ENCODE measurements around the gene FEM1B. TPM values are rescaled to one million over a fixed set of nuclear protein-coding genes. Genes with fewer than 3 reads are reported as not detected.

FEM1B gene
- total RNA-seq, 2 experiments from 2014 or later: 32.9 to 37.6 TPM

DNA sequence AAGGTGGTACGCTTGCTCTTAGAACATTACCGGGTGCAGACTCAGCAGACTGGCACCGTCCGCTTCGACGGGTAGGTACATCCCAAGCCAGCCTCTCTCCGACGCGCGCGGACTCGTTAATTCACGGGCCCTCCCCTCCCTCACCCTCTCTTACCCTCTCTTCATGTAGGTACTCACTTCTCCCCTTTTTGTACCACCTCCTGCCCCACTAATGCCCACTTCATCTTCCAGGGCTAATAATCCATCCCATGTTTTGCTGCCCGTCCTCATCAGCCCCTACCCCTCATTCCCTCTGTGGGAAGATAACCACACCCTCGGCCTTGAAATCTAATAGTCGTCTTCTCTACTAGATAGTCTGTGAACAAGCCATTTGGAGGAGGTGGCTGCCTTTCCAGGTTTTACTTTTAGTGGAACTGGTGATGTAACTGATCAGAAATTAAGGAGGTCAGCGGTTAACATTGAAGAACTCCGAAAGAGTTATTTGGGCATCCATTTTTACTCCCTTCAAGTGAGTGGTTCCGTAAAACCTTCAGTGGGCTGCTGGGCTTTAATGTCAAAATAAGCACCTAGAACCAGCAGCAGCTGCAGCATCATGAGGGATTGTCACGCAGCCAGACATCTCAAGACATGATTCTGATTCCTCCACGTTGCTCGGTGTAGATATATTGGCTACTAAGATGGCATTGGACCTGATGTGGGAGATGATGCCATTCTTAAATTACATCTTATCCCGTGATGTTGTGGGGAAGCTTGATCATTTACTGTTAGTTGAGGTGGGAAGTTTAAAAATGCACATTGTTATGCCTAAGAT is 1.3 kb downstream of the FEM1B start:
- ChIA-PET POLR2A (interaction anchor here (0.6 kb wide), 1 partner anchor 83 kb away, joined by 3 read pairs; no protein-coding TSS in a partner anchor), CTCF (no interaction called here)

DNA sequence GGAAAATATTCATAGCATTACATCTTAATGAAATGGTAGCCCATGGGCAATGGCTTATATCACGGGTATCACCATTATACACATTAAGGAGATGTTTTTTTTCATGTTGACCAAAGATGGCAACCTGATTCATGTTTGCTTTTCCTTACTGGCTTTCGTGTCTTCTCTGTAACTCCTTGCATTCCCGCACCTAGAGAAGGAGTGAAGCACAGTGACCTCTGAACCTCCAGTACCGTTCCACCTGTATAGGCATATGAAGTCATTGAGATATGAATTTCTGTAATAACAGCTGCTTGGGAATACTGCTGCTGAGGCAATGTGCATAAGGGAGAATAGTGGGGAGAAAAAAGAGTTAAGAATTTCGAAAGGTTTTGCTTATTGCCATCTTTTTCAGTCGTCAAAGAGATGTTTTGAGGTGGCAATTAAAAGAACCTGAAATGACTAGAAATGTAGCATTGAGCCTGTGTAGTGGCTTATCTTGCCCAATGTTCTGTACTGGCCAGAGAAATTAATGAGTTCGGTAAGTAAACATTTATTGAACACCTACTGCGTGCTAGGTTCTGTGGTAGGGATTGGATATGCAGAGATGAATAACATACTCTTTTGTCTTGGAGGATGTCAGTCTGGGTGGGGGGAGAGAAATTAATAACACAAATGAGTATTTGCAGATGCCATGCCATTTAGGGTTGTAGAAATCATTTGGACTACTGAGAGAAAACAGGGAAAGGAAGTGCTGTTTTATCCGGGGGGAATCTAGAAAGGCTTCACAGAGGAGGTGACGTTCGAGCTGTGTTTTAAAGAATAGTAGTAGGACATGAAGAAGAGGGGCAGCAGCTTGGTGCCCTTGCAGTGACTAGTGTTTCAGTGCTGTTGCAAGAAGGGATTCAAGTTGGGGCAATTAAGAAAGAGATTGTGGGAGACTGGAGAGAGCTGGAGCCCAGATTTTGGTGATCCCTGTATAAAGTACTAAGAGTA is 2.5 kb downstream of the FEM1B start:
- ChIA-PET CTCF (no interaction called here), POLR2A (no interaction called here)

GRCh38 chr15:68281008-68281407 is 3.5 kb downstream of the FEM1B start:
- POLR2A ChIA-PET: interaction anchor here (0.5 kb wide), 1 partner anchor 57 kb away, joined by 3 read pairs; no protein-coding TSS in a partner anchor
- CTCF ChIA-PET: no interaction called here

- ChIA-PET CTCF (interaction anchor here (0.8 kb wide), 1 partner anchor 99 kb away, joined by 3 read pairs; no protein-coding TSS in a partner anchor), POLR2A (no interaction called here)
Measured at GRCh38 chr15:68283401-68283800, 5.9 kb downstream of the FEM1B start.

GRCh38 chr15:68284616-68285258 is 7.2 kb downstream of the FEM1B start:
- CTCF ChIA-PET: no interaction called here

DNA sequence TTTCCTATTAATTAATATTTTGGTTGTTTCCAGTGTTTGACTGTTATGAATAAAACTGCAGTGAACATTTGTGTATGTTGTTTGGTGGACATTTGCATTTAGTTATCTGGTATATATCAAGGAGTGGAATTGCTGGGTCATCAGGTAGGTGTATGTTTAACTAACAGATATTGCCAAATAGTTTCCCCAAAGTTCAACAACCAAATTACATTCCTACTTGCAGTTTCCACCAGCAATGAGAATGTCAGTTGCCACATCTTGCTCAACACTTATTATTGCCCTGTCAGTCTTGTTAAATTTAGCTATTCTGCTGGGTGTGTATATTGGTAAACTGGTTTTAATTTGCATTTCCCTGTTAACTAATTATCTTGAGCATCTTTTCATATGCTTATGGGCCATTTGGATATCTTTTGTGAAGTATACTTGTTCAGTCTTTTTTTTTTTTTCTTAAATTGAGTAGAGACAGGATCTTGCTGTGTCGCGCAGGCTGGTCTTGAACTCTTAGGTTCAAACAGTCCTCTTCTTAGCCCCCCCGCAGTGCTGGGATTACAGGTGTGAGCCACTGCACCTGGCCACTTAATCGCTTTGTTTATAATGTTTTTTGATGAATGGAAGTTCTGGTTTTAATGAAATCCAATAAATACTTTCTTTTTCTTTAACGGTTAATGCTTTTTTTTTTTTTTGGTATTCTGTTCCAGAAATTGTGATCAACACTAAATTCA is 7.9 kb downstream of the FEM1B start:
- POLR2A ChIA-PET: no interaction called here

More at GRCh38 chr15:68284616-68285258, 7.2 kb downstream of the FEM1B start:
- POLR2A ChIA-PET: no interaction called here

GRCh38 chr15:68286256-68286655 is 8.7 kb downstream of the FEM1B start:
- ChIA-PET CTCF (no interaction called here), POLR2A (no interaction called here)

More for the DNA sequence above, 7.9 kb downstream of the FEM1B start:
- CTCF ChIA-PET: no interaction called here

- CTCF ChIA-PET: no interaction called here
Measured at GRCh38 chr15:68289057-68289456, 11.5 kb downstream of the FEM1B start.

GRCh38 chr15:68289621-68290352 is 12.2 kb downstream of the FEM1B start:
- ChIA-PET CTCF (no interaction called here), POLR2A (interaction anchor here (1.0 kb wide), 1 partner anchor 60 kb away, joined by 3 read pairs; the partner anchor contains the start of gene CLN6)

More at GRCh38 chr15:68289057-68289456, 11.5 kb downstream of the FEM1B start:
- POLR2A ChIA-PET: interaction anchor here (1.0 kb wide), 1 partner anchor 59 kb away, joined by 3 read pairs; the partner anchor contains the start of gene CLN6

DNA sequence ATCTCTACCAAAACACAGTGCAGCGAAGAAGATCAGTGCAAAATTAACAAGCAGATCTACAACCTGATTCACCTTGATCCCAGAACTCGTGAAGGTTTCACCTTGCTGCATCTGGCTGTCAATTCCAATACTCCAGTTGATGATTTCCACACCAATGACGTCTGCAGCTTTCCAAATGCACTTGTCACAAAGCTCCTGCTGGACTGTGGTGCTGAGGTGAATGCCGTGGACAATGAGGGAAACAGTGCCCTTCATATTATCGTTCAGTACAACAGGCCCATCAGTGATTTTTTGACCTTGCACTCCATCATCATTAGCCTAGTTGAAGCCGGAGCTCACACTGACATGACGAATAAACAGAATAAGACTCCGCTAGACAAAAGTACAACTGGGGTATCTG is 13.2 kb downstream of the FEM1B start:
- ChIA-PET POLR2A (no interaction called here), CTCF (no interaction called here)

- CTCF ChIA-PET: interaction anchor here (0.9 kb wide), 1 partner anchor 14 kb away, joined by 4 read pairs; no protein-coding TSS in a partner anchor
- POLR2A ChIA-PET: interaction anchor here (0.5 to 0.6 kb wide), 2 partner anchors 238 to 502 kb away, joined by 3 to 4 read pairs; no protein-coding TSS in a partner anchor
Measured at GRCh38 chr15:68292157-68292781, 14.7 kb downstream of the FEM1B start.

DNA sequence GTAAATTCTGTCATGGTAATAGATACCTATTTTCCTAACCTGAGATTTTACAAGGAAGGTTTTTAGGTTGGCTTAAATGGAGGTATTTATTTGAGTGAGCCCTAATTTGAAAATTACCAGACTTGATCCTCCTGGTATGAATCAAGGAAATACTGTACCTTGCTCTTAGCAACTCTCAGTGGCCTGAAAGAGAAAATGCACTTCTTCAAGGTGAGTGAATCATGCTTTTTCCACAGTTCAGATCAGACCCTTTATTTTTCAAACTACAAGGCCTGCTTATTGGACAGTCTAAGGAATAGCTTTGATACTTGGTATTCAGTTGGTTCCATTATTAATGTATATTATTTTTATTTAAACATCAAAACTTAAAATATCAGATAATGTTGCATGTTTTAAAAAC is 15.4 kb downstream of the FEM1B start:
- POLR2A ChIA-PET: no interaction called here
- CTCF ChIA-PET: no interaction called here

GRCh38 chr15:68295014-68295805 is 17.7 kb downstream of the FEM1B start:
- CTCF ChIA-PET: interaction anchor here (0.9 to 1.7 kb wide), 2 partner anchors 11 kb away, joined by 3 to 6 read pairs; no protein-coding TSS in a partner anchor
- POLR2A ChIA-PET: no interaction called here

- ChIA-PET CTCF (interaction anchor here (0.6 to 1.8 kb wide), 2 partner anchors 8 to 1909 kb away, joined by 4 to 5 read pairs; no protein-coding TSS in a partner anchor), POLR2A (interaction anchor here (1.5 kb wide), 1 partner anchor 20 kb away, joined by 4 read pairs; the partner anchor contains the start of gene FEM1B)
Measured at GRCh38 chr15:68298336-68298735, 20.8 kb downstream of the FEM1B start.

GRCh38 chr15:68298882-68299381 is 21.4 kb downstream of the FEM1B start:
- CTCF ChIA-PET: interaction anchor here (0.5 kb wide), 2 partner anchors 15 to 271 kb away, joined by 3 read pairs; no protein-coding TSS in a partner anchor
- POLR2A ChIA-PET: interaction anchor here (1.5 kb wide), 1 partner anchor 21 kb away, joined by 4 read pairs; the partner anchor contains the start of gene FEM1B

DNA sequence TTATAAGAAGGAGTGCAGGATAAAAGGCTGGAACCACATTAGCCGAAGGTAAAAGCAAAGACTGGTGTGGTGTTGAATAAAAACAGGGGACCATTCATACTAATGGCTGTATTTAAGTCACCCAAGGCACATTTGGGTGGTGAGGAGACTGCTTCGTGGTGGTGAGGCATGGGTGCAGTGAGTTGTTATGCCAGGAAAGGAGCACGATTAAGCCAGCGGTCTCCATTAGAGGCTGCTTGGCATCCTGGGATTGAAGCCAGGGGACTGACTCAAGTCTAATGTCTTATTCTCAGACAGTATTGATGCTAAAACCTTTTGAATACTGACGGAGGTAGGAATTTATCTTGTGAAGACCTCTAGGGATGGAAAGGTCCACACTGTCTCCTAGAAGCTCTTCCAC is 21.9 kb downstream of the FEM1B start:
- ChIA-PET CTCF (interaction anchor here (0.5 kb wide), 2 partner anchors 15 to 271 kb away, joined by 3 read pairs; no protein-coding TSS in a partner anchor), POLR2A (interaction anchor here (0.6 to 1.5 kb wide), 2 partner anchors 22 to 148 kb away, joined by 3 to 4 read pairs; partner anchors contain the start of gene FEM1B)

All from activated CD8-positive, alpha-beta memory T cell treated with anti-CD3 and anti-CD28 coated beads for 36 hours (primary cell).